ENCODE results near the gene FAM3B. TPM values are rescaled to one million over a fixed set of nuclear protein-coding genes. Genes with fewer than 3 reads are reported as not detected.

FAM3B gene
- total RNA-seq, 4 donors from 2014 or later, result 0.59 to 4.6 (median 1.8) TPM

GRCh38 chr21:41280115-41280919 is 36.3 kb upstream of the FAM3B start:
- no peak overlapping the region for H3K4me3 ChIP-seq (ENCODE audit: low read depth, poor library complexity, severe bottlenecking)
- no peak for DNase-seq (ENCODE audit: low spot score in 2 of 2)
- no peak for TF ChIP-seq CTCF (IDR thresholded peaks at IDR 0.05)
- TF ChIP-seq POLR2A (IDR thresholded peaks at IDR 0.05), result no peak
- intact Hi-C loops (cut with DNase I; ENCODE audit: low total_unique reads), result loop anchor here (5.0 kb wide), 1 partner anchor 182 kb away; no protein-coding TSS in a partner anchor
- 46 to 55% methylated on average over 12 to 18 of the region's 18 CpGs for WGBS, 2 donors

- intact Hi-C loops (cut with DNase I; ENCODE audit: low total_unique reads), result loop anchor here (5.0 kb wide), 1 partner anchor 180 kb away; no protein-coding TSS in a partner anchor
- H3K4me3 ChIP-seq (ENCODE audit: low read depth, poor library complexity, severe bottlenecking), result no peak overlapping the region
- TF ChIP-seq CTCF (IDR thresholded peaks at IDR 0.05) (no peak), POLR2A (IDR thresholded peaks at IDR 0.05) (no peak)
- no peak for DNase-seq (ENCODE audit: low spot score in 2 of 2)
- WGBS, 2 donors, result 64 to 67% methylated on average over 3 of the region's 3 CpGs
Observed at GRCh38 chr21:41282412-41282811, 34.2 kb upstream of the FAM3B start.

GRCh38 chr21:41283211-41283818 is 33.3 kb upstream of the FAM3B start:
- intact Hi-C loops (cut with DNase I; ENCODE audit: low total_unique reads), result loop anchor here (5.0 kb wide), 1 partner anchor 179 kb away; no protein-coding TSS in a partner anchor
- 16 to 20% methylated on average over 8 of the region's 8 CpGs for WGBS, 2 donors
- DNase-seq (ENCODE audit: low spot score in 2 of 2), result peak in 1 of 2 donors; percentile 71
- no peak overlapping the region for H3K4me3 ChIP-seq (ENCODE audit: low read depth, poor library complexity, severe bottlenecking)
- peak in 1 of 3 donors; percentile 35 for TF ChIP-seq CTCF (IDR thresholded peaks at IDR 0.05)
- no peak for TF ChIP-seq POLR2A (IDR thresholded peaks at IDR 0.05)

- no peak for DNase-seq (ENCODE audit: low spot score in 2 of 2)
- intact Hi-C loops (cut with DNase I; ENCODE audit: low total_unique reads), result loop anchor here (2.0 kb wide), 1 partner anchor 83 kb away; no protein-coding TSS in a partner anchor
- 87 to 88% methylated on average over 13 of the region's 13 CpGs for WGBS, 2 donors
- TF ChIP-seq POLR2A (IDR thresholded peaks at IDR 0.05) (no peak), CTCF (IDR thresholded peaks at IDR 0.05) (no peak)
- no peak overlapping the region for H3K4me3 ChIP-seq (ENCODE audit: low read depth, poor library complexity, severe bottlenecking)
Observed at GRCh38 chr21:41289431-41289830, 27.2 kb upstream of the FAM3B start.

- 49 to 55% methylated on average over 24 of the region's 24 CpGs for WGBS, 2 donors
- DNase-seq (ENCODE audit: low spot score in 2 of 2), result no peak
- TF ChIP-seq POLR2A (IDR thresholded peaks at IDR 0.05) (no peak), CTCF (IDR thresholded peaks at IDR 0.05) (no peak)
- intact Hi-C loops (cut with DNase I; ENCODE audit: low total_unique reads), result no loop called here
- H3K4me3 ChIP-seq (ENCODE audit: low read depth, poor library complexity, severe bottlenecking), result no peak overlapping the region
Observed at GRCh38 chr21:41290106-41290799, 26.3 kb upstream of the FAM3B start.

All from lower leg skin (tissue), 4 donors.